ENCODE measurements around the gene NFRKB. TPM values are rescaled to one million over a fixed set of nuclear protein-coding genes. Genes with fewer than 3 reads are reported as not detected.

Gene NFRKB
- total and polyA plus RNA-seq, 9 donors, result 17.1 to 26.0 (median 21.0) TPM

GRCh38 chr11:129866311-129866710 is 29.1 kb downstream of the NFRKB start:
- peaks cover 71% of the 10 kb centered on the region for H3K36me3 ChIP-seq (ENCODE audit: control insufficient read depth, insufficient read depth, low read length)
- H3K27ac ChIP-seq (ENCODE audit: low read length), result no peak overlapping the region
- WGBS (ENCODE audit: insufficient coverage), result no CpG with 5 or more reads among the region's 3 CpGs
- no peak overlapping the region for H3K4me3 ChIP-seq (ENCODE audit: low read length)
- no peaks in the 10 kb centered on the region for H3K27me3 ChIP-seq (ENCODE audit: control insufficient read depth, insufficient read depth, low read length)
- DNase-seq, result no peak
- no peaks in the 10 kb centered on the region for H3K9me3 ChIP-seq (replicated peaks; ENCODE audit: control insufficient read depth, low read depth, low read length)
- H3K4me1 ChIP-seq (ENCODE audit: control insufficient read depth, insufficient read depth, low read length), result peaks cover 6% of the 10 kb centered on the region

- H3K27ac ChIP-seq (ENCODE audit: low read length), result no peak overlapping the region
- peaks cover 68% of the 10 kb centered on the region for H3K36me3 ChIP-seq (ENCODE audit: control insufficient read depth, insufficient read depth, low read length)
- H3K4me1 ChIP-seq (ENCODE audit: control insufficient read depth, insufficient read depth, low read length), result peaks cover 6% of the 10 kb centered on the region
- H3K9me3 ChIP-seq (replicated peaks; ENCODE audit: control insufficient read depth, low read depth, low read length), result no peaks in the 10 kb centered on the region
- DNase-seq, result no peak
- no peak overlapping the region for H3K4me3 ChIP-seq (ENCODE audit: low read length)
- H3K27me3 ChIP-seq (ENCODE audit: control insufficient read depth, insufficient read depth, low read length), result no peaks in the 10 kb centered on the region
- 62% methylated on average over 2 of the region's 4 CpGs for whole genome bisulfite sequencing (ENCODE audit: insufficient coverage)
Measured at GRCh38 chr11:129865701-129866100, 29.7 kb downstream of the NFRKB start.

- no peaks in the 10 kb centered on the region for H3K27me3 ChIP-seq (ENCODE audit: control insufficient read depth, insufficient read depth, low read length)
- peaks cover 65% of the 10 kb centered on the region for H3K36me3 ChIP-seq (ENCODE audit: control insufficient read depth, insufficient read depth, low read length)
- H3K4me3 ChIP-seq (ENCODE audit: low read length), result no peak overlapping the region
- no peaks in the 10 kb centered on the region for H3K9me3 ChIP-seq (replicated peaks; ENCODE audit: control insufficient read depth, low read depth, low read length)
- H3K27ac ChIP-seq (ENCODE audit: low read length), result no peak overlapping the region
- DNase-seq, result no peak
- peaks cover 6% of the 10 kb centered on the region for H3K4me1 ChIP-seq (ENCODE audit: control insufficient read depth, insufficient read depth, low read length)
- 95% methylated on average over 5 of the region's 5 CpGs for WGBS (ENCODE audit: insufficient coverage)
Measured at GRCh38 chr11:129864811-129865210, 30.6 kb downstream of the NFRKB start.

GRCh38 chr11:129861702-129862522 is 33.5 kb downstream of the NFRKB start:
- WGBS (ENCODE audit: insufficient coverage), result 43% methylated on average over 8 of the region's 16 CpGs
- H3K9me3 ChIP-seq (replicated peaks; ENCODE audit: control insufficient read depth, low read depth, low read length), result no peaks in the 10 kb centered on the region
- peaks cover 56% of the 10 kb centered on the region for H3K36me3 ChIP-seq (ENCODE audit: control insufficient read depth, insufficient read depth, low read length)
- no peak overlapping the region for H3K4me3 ChIP-seq (ENCODE audit: low read length)
- peaks cover 6% of the 10 kb centered on the region for H3K4me1 ChIP-seq (ENCODE audit: control insufficient read depth, insufficient read depth, low read length)
- H3K27ac ChIP-seq (ENCODE audit: low read length), result no peak overlapping the region
- peak; percentile 64 for DNase-seq
- H3K27me3 ChIP-seq (ENCODE audit: control insufficient read depth, insufficient read depth, low read length), result no peaks in the 10 kb centered on the region

GRCh38 chr11:129856036-129856435 is 39.3 kb downstream of the NFRKB start:
- Histone ChIP-seq H3K4me3 (ENCODE audit: low read length) (no peak overlapping the region), H3K27ac (ENCODE audit: low read length) (no peak overlapping the region), H3K9me3 (replicated peaks; ENCODE audit: control insufficient read depth, low read depth, low read length) (no peaks in the 10 kb centered on the region), H3K27me3 (ENCODE audit: control insufficient read depth, insufficient read depth, low read length) (no peaks in the 10 kb centered on the region), H3K4me1 (ENCODE audit: control insufficient read depth, insufficient read depth, low read length) (peaks cover 4% of the 10 kb centered on the region), H3K36me3 (ENCODE audit: control insufficient read depth, insufficient read depth, low read length) (peaks cover 11% of the 10 kb centered on the region)
- 70% methylated on average over 4 of the region's 8 CpGs for WGBS (ENCODE audit: insufficient coverage)
- no peak for DNase-seq

- DNase-seq, result no peak
- WGBS (ENCODE audit: insufficient coverage), result 90% methylated on average over 9 of the region's 11 CpGs
- H3K9me3 ChIP-seq (replicated peaks; ENCODE audit: control insufficient read depth, low read depth, low read length), result no peaks in the 10 kb centered on the region
- H3K4me3 ChIP-seq (ENCODE audit: low read length), result no peak overlapping the region
- H3K27me3 ChIP-seq (ENCODE audit: control insufficient read depth, insufficient read depth, low read length), result no peaks in the 10 kb centered on the region
- peaks cover 4% of the 10 kb centered on the region for H3K4me1 ChIP-seq (ENCODE audit: control insufficient read depth, insufficient read depth, low read length)
- peaks cover 5% of the 10 kb centered on the region for H3K36me3 ChIP-seq (ENCODE audit: control insufficient read depth, insufficient read depth, low read length)
- H3K27ac ChIP-seq (ENCODE audit: low read length), result no peak overlapping the region
Measured at GRCh38 chr11:129855086-129855485, 40.3 kb downstream of the NFRKB start.

- WGBS (ENCODE audit: insufficient coverage), result 82% methylated on average over 4 of the region's 7 CpGs
- Histone ChIP-seq H3K27me3 (ENCODE audit: control insufficient read depth, insufficient read depth, low read length) (no peaks in the 10 kb centered on the region), H3K9me3 (replicated peaks; ENCODE audit: control insufficient read depth, low read depth, low read length) (no peaks in the 10 kb centered on the region), H3K27ac (ENCODE audit: low read length) (no peak overlapping the region), H3K36me3 (ENCODE audit: control insufficient read depth, insufficient read depth, low read length) (peaks cover 5% of the 10 kb centered on the region), H3K4me1 (ENCODE audit: control insufficient read depth, insufficient read depth, low read length) (peaks cover 4% of the 10 kb centered on the region), H3K4me3 (ENCODE audit: low read length) (no peak overlapping the region)
- DNase-seq, result no peak
Measured at GRCh38 chr11:129854232-129854805, 41.1 kb downstream of the NFRKB start.

- H3K36me3 ChIP-seq (ENCODE audit: control insufficient read depth, insufficient read depth, low read length), result peaks cover 3% of the 10 kb centered on the region
- H3K27me3 ChIP-seq (ENCODE audit: control insufficient read depth, insufficient read depth, low read length), result no peaks in the 10 kb centered on the region
- 12% methylated on average over 9 of the region's 10 CpGs for WGBS (ENCODE audit: insufficient coverage)
- peaks cover 4% of the 10 kb centered on the region for H3K4me1 ChIP-seq (ENCODE audit: control insufficient read depth, insufficient read depth, low read length)
- no peak overlapping the region for H3K27ac ChIP-seq (ENCODE audit: low read length)
- H3K4me3 ChIP-seq (ENCODE audit: low read length), result no peak overlapping the region
- H3K9me3 ChIP-seq (replicated peaks; ENCODE audit: control insufficient read depth, low read depth, low read length), result no peaks in the 10 kb centered on the region
- DNase-seq, result peak; percentile 53
Measured at GRCh38 chr11:129853518-129854231, 41.7 kb downstream of the NFRKB start.

- Histone ChIP-seq H3K9me3 (replicated peaks; ENCODE audit: control insufficient read depth, low read depth, low read length) (no peaks in the 10 kb centered on the region), H3K4me3 (ENCODE audit: low read length) (no peak overlapping the region), H3K4me1 (ENCODE audit: control insufficient read depth, insufficient read depth, low read length) (peaks cover 4% of the 10 kb centered on the region), H3K27ac (ENCODE audit: low read length) (no peak overlapping the region), H3K27me3 (ENCODE audit: control insufficient read depth, insufficient read depth, low read length) (no peaks in the 10 kb centered on the region), H3K36me3 (ENCODE audit: control insufficient read depth, insufficient read depth, low read length) (no peaks in the 10 kb centered on the region)
- WGBS (ENCODE audit: insufficient coverage), result 100% methylated on average over 1 of the region's 15 CpGs
- no peak for DNase-seq
Measured at GRCh38 chr11:129852125-129852740, 43.1 kb downstream of the NFRKB start.

Data from muscle of leg (tissue), 11 donors.